Fibroblast of the aortic adventitia (primary cell): ENCODE data around the gene TOM1L2. TPM values are rescaled to one million over a fixed set of nuclear protein-coding genes. Genes with fewer than 3 reads are reported as not detected.
A peak's percentile ranks its signal among the peaks of the same experiment; 100 is the strongest.

Experiments used
- DNase-seq: peaks from one replicate; pipeline ENCODE4 v3.0.0-alpha.2; 2010; ENCODE audit warnings: low read depth
- H3K4me3 ChIP-seq: 2 replicates; pipeline ENCODE4 v1.5.1; 2011; ENCODE audit warnings: low read depth, mild to moderate bottlenecking, control low read depth, low read length, moderate library complexity
- CTCF ChIP-seq: IDR thresholded peaks from 2 replicates; pipeline ENCODE4 v1.5.1; 2011; ENCODE audit warnings: mild to moderate bottlenecking, low read length, control low read depth, inconsistent platforms; ENCODE audit not compliant: insufficient read depth
- total RNA-seq: library from RNA; depleted of rRNA; stranded (reverse); fragments of >200 nt; gene quantifications from 2 replicates; pipeline ENCODE4 v1.2.3, GENCODE V29; 2012; ENCODE audit warnings: low replicate concordance

Gene TOM1L2
- total RNA-seq, 1 donor: 40.3 TPM

DNA sequence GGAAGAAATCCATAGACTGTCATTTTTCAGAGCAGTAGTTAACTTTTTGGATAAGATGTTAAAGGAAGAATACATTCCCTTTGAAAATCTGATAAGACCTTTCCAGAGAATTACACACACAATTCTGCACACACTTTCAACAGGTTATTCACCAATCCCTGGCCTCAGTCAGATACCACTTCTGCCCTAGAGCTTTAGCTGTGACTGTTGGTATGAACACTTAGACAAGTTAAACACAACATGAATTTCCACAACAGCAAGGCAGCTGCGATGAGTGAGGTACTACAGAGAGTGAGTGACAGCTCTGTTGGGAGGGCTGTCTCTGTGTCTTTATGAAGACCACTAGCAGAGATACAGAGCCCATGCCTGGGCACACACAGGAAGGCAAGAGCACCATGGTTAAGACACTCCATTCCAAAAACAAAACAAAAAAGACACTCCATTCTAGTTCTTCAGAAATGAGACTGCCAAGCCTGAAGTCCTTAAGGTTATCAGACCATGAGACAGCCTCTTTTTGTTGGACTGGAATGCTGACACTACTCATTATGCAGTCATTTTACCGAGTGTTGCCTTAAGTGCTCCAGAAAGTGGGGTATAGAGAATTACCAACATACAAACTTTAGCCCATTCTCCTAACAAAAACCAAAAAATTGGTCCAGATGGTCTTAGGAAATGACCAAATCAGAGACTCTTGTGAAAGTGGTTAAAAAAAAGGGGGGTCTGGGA is 42.4 kb downstream of the TOM1L2 start:
- TF ChIP-seq CTCF: no peak
- peak; percentile 36 for DNase-seq
- no peak overlapping the region for H3K4me3 ChIP-seq

DNA sequence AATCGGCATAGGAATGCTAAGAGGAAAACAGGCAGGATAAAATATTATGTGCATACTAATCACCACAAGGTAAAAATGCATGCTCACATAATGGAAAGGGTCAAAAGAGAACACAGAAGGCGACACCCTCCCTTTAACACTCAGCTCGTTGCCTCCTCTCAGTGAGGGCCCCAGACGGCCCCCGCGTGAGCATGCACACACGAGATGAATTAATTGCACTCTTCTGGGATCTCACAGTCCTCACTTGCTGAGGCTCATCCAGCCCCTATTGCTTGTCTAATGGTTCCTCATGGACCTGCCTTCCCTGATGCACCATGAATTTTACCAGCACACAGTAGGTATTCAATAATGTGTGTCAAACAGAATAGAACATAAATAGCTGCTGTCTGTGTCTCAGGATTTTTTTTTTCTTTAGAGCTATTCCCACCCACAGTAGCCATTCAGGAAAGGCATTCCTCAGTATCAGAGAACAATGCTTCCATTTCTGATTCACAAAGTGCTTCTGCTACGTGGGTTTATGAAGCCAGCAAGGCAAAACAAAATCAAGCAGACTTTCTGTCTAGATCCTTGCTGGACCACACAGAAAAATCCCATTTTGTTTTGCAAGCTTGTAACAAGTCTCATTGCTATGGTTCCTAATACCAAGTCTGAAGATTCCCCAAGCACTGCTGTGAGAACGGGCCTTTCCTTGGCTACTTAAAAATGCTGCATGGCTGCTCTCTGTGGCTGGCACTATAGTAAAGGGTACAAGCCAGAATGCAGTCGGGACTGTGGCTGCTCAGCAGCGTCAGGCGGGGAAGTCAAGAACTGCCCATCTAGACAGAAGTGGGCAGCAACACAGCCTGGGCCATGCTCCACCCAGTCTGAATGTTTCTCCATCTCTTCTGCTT is 43.6 kb downstream of the TOM1L2 start:
- no peak for TF ChIP-seq CTCF
- no peak overlapping the region for H3K4me3 ChIP-seq
- DNase-seq: peak; percentile 69

GRCh38 chr17:17926840-17927449 is 45.3 kb downstream of the TOM1L2 start:
- TF ChIP-seq CTCF: no peak
- no peak for DNase-seq
- H3K4me3 ChIP-seq: no peak overlapping the region

GRCh38 chr17:17926036-17926435 is 46.2 kb downstream of the TOM1L2 start:
- H3K4me3 ChIP-seq: no peak overlapping the region
- TF ChIP-seq CTCF: no peak
- DNase-seq: no peak

DNA sequence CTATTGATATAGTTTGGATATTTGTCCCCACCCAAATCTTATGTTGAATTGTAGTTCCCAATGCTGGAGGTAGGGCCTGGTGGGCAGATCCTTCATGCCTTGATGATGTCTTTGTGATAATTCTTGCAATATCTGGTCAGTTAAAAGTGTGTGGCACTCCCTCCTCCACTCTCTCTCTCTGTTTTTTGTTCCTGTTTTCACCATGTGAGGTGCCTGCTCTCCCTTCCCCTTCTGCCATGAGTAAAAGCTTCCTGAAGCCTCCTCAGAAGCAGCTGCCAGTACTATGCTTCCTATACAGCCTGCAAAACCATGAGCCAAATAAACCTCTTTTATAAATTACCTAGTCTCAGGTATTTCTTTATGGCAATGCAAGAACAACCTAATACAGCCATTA is 47.3 kb downstream of the TOM1L2 start:
- TF ChIP-seq CTCF: no peak
- DNase-seq: no peak
- H3K4me3 ChIP-seq: no peak overlapping the region

GRCh38 chr17:17924131-17924856 is 47.9 kb downstream of the TOM1L2 start:
- H3K4me3 ChIP-seq: no peak overlapping the region
- TF ChIP-seq CTCF: no peak
- DNase-seq: no peak
